ENCODE data around the gene PLEKHA5.

DNA sequence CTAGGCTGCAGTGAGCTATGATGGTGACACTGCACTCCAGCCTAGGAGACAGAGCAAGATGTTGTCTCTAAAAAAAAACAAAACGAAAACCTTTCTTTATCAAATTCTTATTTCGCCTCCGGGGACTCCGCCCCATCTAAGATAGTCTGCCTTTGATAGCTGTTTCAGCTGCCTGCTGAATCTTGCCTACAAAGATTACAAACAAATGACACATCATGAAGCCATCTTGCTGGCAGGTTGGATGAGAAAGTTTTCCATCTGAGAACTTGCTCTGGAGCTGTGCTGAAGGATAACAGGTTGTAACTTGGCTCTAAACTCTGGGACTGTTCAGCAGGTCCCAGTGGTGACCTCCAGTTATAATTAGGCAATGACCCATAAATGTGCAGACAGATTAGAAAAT, 268.0 kb downstream of the PLEKHA5 start:
- no peak for TF ChIP-seq CTCF (conservative IDR thresholded peaks at IDR 0.05; ENCODE audit: low read depth, low read length)
- TF ChIP-seq EZH2 (IDR thresholded peaks at IDR 0.05; ENCODE audit: borderline replicate concordance, low read depth, low read length, poor library complexity, severe bottlenecking): no peak

Measured in A673 (cell line).